H1 (cell line): Measurements from ENCODE around the gene SIM2.

Source experiments
- CREB1 ChIP-seq: IDR thresholded peaks from 2 replicates; pipeline ENCODE4 v1.6.1; 2012; ENCODE audit warnings: inconsistent platforms
- EZH2 ChIP-seq: fragments of 200-600 bp; sonication (generic); IDR thresholded peaks from 2 replicates; pipeline ENCODE4 v1.7.1; 2012; ENCODE audit warnings: low read depth, mild to moderate bottlenecking, moderate library complexity, low read length, inconsistent platforms; ENCODE audit not compliant: severe bottlenecking
- HDAC6 ChIP-seq: IDR thresholded peaks from one replicate; pipeline ENCODE4 v1.7.1; 2012; ENCODE audit warnings: low read depth, mild to moderate bottlenecking, inconsistent platforms, low read length, moderate library complexity
- KDM5A ChIP-seq: fragments of 200-600 bp; IDR thresholded peaks from 2 replicates; pipeline ENCODE4 v1.7.1; 2012; ENCODE audit warnings: mild to moderate bottlenecking, low read length, inconsistent platforms, mixed read lengths
- MAX ChIP-seq: IDR thresholded peaks from 2 replicates; pipeline ENCODE4 v1.6.1; 2012; ENCODE audit warnings: inconsistent platforms
- PHF8 ChIP-seq: fragments of 200-600 bp; sonication (generic); conservative IDR thresholded peaks from 2 replicates; pipeline ENCODE4 v1.7.1; 2012; ENCODE audit warnings: low read depth, mild to moderate bottlenecking, inconsistent platforms, low read length, moderate library complexity
- POLR2A ChIP-seq, 2 experiments: IDR thresholded peaks; 1 replicate in 1 of 2; 2 replicates in 1 of 2; pipeline ENCODE4 v1.6.1; 2011; ENCODE audit warnings: low read depth in 2 of 2, low read length in 2 of 2, mild to moderate bottlenecking in 2 of 2; ENCODE audit errors: control extremely low read depth in 1 of 2
- POLR2AphosphoS5 ChIP-seq: IDR thresholded peaks from 2 replicates; pipeline ENCODE4 v1.6.1; 2011; ENCODE audit warnings: low read depth, low read length
- SP1 ChIP-seq: IDR thresholded peaks from 2 replicates; pipeline ENCODE4 v1.6.1; 2011; ENCODE audit warnings: low read depth, low read length
- SUZ12 ChIP-seq: fragments of 200-600 bp; sonication (generic); IDR thresholded peaks from 2 replicates; pipeline ENCODE4 v1.6.1; 2012; ENCODE audit warnings: mild to moderate bottlenecking, inconsistent platforms, low read length, moderate library complexity, mixed read lengths
- TCF12 ChIP-seq: IDR thresholded peaks from 2 replicates; pipeline ENCODE4 v1.6.1; 2011; ENCODE audit warnings: low read depth, mild to moderate bottlenecking, low read length
- TF ChIP-seq, protein P1 (sequence below), 3 experiments: IDR thresholded peaks; 1 replicate in 2 of 3; 2 replicates in 1 of 3; pipeline versions ENCODE4 v1.5.1 to v1.6.1; 2011; ENCODE audit warnings: low read length in 3 of 3, mild to moderate bottlenecking in 3 of 3, inconsistent platforms in 2 of 3, low read depth in 1 of 3, moderate library complexity in 1 of 3; ENCODE audit not compliant: insufficient read depth in 1 of 3; ENCODE audit errors: control extremely low read depth in 1 of 3

- TF ChIP-seq POLR2A (IDR thresholded peaks at IDR 0.05; ENCODE audit: control extremely low read depth in 1 of 2, low read depth in 2 of 2, low read length in 2 of 2) (no peak), SUZ12 (no peak), KDM5A (no peak), HDAC6 (no peak), EZH2 (no peak), CREB1 (no peak), PHF8 (no peak), POLR2AphosphoS5 (no peak), TCF12 (no peak), SP1 (no peak), MAX (no peak)
- TF ChIP-seq, protein P1, sequence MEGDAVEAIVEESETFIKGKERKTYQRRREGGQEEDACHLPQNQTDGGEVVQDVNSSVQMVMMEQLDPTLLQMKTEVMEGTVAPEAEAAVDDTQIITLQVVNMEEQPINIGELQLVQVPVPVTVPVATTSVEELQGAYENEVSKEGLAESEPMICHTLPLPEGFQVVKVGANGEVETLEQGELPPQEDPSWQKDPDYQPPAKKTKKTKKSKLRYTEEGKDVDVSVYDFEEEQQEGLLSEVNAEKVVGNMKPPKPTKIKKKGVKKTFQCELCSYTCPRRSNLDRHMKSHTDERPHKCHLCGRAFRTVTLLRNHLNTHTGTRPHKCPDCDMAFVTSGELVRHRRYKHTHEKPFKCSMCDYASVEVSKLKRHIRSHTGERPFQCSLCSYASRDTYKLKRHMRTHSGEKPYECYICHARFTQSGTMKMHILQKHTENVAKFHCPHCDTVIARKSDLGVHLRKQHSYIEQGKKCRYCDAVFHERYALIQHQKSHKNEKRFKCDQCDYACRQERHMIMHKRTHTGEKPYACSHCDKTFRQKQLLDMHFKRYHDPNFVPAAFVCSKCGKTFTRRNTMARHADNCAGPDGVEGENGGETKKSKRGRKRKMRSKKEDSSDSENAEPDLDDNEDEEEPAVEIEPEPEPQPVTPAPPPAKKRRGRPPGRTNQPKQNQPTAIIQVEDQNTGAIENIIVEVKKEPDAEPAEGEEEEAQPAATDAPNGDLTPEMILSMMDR (IDR thresholded peaks at IDR 0.05; ENCODE audit: control extremely low read depth in 1 of 3, insufficient read depth in 1 of 3, low read depth in 1 of 3, low read length in 3 of 3) = no peak
Observed at GRCh38 chr21:36713746-36714145, 14.8 kb downstream of the SIM2 start.
